Caki2 (cell line): ENCODE results near the gene UGT1A10. TPM values are rescaled to one million over a fixed set of nuclear protein-coding genes. Genes with fewer than 3 reads are reported as not detected.
"Not testable (repeated sequence)": the region's sequence is repeated elsewhere in the genome, so short reads cannot be mapped to it uniquely, and the experiment has no call there.

Source experiments
- DNase-seq: peaks from one replicate; pipeline ENCODE4 v3.0.0-alpha.2; 2015; ENCODE audit warnings: low read depth
- in situ Hi-C: cut with HindIII; loops from 2 replicates; pipeline ENCODE4 v1.10.0; 2016; ENCODE audit warnings: low sequenced_read_pairs, low pct_unique_long_range_greater_than_20kb, mixed read lengths
- total RNA-seq: library from RNA; depleted of rRNA; stranded (reverse); fragments of >200 nt; shearing (Covaris generic); gene quantifications from 2 replicates; pipeline ENCODE4 v1.2.3, GENCODE V29; 2014; ENCODE audit warnings: low replicate concordance

Gene UGT1A10
- total RNA-seq, 1 experiment from 2014 or later = not detected

DNA sequence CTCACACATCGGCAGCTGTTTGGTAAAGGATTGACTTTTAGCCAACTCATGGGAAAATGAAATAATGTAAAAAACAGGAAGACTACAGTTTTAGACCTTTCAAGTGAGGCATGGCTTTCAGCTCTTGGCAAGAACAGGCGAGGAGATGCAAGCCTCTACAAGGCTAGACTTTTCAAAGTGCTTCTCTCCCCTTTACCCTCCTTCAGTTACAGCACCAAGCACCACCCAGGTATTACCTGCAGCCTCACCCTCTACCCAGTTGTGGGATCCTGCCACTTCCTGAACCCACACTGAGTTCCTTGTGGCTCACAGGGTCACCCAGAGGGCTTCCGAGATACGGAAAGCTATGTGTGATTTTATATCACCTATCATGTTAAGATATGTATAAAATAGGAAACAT is 14.7 kb downstream of the UGT1A10 start:
- in situ Hi-C loops = no loop called here
- no peak for DNase-seq

- in situ Hi-C loops = no loop called here
- no peak for DNase-seq
These were observed 15.2 kb downstream of the UGT1A10 start for GRCh38 chr2:233651430-233651829.

DNA sequence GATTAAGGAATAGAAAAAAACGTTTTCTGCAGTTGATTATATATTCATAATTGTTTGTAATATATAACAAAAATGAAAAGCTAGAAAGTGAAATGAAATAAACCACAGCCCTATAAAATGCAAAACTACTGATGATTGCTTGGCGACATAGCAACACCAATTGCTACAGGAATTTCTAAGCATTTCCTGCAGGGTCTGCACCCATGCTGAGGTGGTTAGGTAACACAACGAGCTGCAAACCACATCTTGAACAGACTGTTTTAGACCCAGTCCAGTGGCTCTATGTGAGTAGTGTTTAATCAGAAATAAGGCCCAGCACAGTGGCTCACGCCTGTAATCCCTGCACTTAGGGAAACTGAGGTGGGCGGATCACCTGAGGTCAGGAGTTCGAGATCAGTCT is 18.3 kb downstream of the UGT1A10 start:
- DNase-seq = no peak
- in situ Hi-C loops = no loop called here

DNA sequence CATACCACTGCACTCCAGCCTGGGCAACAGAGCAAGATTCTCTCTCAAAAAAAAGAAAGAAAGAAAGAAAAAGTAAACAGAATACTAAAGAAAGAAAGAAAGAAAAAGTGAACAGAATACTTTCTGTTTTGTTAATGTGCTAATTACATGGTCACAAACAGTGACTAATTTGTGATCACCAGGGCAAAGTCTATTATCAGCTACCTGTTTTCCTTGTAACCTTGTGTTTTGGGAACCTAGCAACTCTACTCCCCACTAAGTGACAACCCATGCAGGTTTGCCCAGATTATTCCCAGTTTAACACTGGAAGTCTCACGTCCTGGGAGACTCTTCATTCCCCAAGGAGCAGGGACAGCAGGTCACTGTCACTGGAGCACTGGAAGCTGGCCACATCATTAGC is 18.8 kb downstream of the UGT1A10 start:
- in situ Hi-C loops = no loop called here
- no peak for DNase-seq

- in situ Hi-C loops, DNase-seq: not testable (repeated sequence)
These were observed 19.7 kb downstream of the UGT1A10 start for GRCh38 chr2:233655943-233656342.

DNA sequence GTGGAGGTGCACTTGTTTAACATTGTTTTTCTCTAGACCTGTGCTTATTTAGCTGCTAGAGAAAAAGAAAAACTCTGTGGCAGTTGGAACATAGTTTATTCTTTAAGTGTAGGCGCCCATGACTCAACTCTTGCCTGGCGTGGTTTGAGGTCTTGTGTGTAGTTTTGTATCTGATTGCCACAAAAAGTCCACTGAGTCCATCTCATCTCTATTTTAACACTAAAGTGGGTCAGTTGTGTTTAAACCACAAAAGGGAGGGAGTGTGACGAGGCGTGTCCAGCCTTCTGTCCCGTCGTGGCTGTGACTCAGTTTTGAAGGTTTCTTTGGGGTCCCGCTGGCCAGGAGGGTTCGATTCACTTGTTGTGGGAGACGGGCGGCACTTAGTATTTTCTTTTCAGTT is 20.2 kb downstream of the UGT1A10 start:
- DNase-seq = no peak
- in situ Hi-C loops = no loop called here

DNA sequence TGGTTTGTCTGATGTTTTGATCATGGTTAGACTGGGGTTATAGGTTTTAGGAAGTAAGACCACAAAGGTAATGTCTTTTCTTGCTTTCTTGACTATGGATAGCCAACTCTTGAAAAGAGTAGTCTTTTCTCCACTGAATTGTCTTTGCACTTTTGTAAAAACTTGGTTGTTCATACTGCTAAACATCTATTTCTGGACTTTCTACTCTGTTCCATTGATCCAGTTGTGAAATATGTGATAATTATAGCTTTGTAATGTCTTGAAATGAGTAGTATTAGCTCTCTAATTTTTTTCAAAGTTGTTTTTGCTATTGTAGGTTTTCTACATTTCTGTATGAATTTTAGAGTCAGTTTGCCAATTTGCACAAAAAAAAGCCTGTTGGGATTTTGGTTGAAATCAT is 22.4 kb downstream of the UGT1A10 start:
- in situ Hi-C loops = no loop called here
- DNase-seq = no peak

- DNase-seq = no peak
- in situ Hi-C loops = no loop called here
These were observed 27.7 kb downstream of the UGT1A10 start for GRCh38 chr2:233663911-233664310.

DNA sequence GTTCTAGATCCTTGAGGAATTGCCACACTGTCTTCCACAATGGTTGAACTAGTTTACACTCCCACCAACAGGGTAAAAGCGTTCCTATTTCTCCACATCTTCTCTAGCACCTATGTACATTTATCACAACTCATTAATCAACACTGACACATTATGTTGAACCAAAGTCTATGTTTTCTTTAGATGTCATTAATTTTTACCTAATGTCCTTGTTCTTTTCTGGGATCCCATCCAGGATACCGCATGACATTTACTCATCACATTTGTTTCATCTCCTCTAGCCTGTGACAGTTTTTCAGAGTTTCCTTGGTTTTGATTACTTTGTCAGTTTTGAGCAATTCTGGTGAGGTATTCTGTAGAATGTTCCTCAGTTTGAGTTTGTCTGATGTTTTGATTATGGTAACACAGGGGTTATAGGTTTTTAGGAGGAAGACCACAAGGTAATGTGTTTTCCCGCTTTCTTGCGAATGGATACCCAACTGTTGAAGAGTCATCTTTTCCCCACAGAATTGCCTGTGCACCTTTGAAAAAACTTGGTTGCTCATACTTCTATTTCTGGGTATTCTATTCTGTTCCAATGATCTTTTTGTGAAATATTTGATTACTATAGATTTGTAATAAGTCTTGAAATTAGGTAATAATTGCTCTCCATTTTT is 32.5 kb downstream of the UGT1A10 start:
- peak; percentile 89 for DNase-seq

DNA sequence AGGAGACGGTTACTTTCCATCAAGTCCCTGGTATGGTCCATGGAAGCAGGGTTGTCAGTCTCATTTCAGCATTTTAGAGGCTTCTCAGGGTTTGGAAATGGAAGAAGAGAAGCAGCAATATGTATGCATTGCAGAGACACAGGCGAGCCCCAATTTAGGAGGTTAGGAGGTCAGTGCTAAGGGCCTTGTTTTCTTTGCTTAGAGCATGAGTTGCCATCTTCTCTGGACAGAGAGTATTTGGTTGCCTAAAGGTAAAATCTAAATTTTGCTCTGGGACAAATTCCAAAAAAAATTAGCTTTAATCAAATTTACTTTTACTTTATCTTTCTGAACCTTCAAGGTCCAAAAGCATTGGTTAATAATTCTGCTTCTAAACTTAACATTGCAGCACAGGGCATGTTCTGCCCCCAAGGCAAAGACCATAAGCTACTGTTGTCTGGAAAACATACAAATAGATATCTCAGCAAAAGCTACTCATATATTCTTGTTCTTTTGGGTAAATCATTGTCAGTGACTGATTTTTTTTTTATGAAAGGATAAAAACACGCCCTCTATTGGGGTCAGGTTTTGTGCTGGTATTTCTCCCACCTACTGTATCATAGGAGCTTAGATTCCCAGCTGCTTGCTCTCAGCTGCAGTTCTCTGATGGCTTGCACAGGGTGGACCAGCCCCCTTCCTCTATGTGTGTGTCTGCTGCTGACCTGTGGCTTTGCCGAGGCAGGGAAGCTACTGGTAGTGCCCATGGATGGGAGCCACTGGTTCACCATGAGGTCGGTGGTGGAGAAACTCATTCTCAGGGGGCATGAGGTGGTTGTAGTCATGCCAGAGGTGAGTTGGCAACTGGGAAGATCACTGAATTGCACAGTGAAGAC is 35.3 kb downstream of the UGT1A10 start, which contains the start of gene UGT1A9:
UGT1A9 (plus strand) TSS at position 609 of the 872 bp plus-strand sequence; CDS start at position 646, 37 bp downstream.
- peak; percentile 83 for DNase-seq
- in situ Hi-C loops = no loop called here

More for the DNA sequence above, 32.5 kb downstream of the UGT1A10 start:
- in situ Hi-C loops = no loop called here

DNA sequence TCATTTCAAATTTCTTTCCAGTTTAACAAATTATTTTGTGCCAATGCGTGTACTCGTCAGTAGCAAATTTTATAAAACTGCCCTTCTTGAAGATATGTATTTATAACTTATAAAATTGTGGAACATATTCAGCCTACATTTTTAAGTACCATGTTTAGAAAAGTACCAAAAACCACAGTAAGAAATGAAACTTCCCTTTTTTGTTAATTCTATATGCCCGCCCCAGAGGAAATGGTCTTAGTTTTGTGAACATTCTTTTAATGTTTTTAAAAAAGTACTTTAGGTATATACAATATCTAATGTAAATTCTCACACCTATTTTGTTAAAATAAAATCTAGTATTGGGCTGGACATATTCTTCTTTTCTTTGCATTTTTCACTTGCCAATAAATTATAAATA is 36.6 kb downstream of the UGT1A10 start:
- in situ Hi-C loops = no loop called here
- no peak for DNase-seq

DNA sequence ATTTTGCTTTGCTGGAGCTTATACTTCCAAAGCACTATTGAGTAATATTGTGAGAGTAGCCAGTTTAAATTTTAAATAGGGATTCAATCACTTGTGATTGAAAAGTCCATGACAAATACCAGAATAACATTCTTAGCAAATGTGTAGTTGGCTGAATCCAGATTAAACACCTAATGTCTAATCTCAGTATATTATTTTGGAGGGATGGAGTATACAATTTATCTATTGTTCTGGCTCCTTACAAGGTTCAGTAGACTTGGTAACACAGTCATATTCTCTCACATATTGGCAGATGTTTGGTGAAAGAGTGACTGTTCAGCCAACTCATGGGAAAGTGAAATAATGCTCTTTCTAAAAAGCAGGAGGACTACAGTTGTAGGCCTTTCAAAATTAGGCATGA is 37.6 kb downstream of the UGT1A10 start:
- in situ Hi-C loops = no loop called here
- DNase-seq = peak; percentile 37

GRCh38 chr2:233674314-233674713 is 38.1 kb downstream of the UGT1A10 start:
- in situ Hi-C loops = no loop called here

GRCh38 chr2:233674995-233675394 is 38.7 kb downstream of the UGT1A10 start:
- in situ Hi-C loops = no loop called here
- DNase-seq = peak; percentile 70

More at GRCh38 chr2:233674314-233674713, 38.1 kb downstream of the UGT1A10 start:
- no peak for DNase-seq

DNA sequence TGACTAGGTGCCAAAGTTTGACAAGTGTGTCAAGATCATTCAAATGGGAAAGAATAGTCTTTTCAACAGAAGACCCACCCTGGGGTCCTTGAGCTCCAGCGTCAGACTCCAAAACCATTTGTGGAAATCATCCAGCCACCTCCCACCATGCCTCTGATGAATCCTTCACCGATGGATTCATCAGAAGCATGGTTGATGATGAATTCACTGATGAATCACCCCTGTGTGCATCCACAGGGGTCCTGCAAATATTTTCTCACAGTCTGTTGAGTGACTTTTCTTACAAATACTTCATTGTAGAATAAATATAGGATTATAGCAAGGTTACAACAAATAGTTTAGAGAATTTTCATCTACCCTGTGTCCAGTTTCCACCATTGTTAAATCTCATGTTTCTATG is 39.8 kb downstream of the UGT1A10 start:
- peak; percentile 41 for DNase-seq
- in situ Hi-C loops = no loop called here

DNA sequence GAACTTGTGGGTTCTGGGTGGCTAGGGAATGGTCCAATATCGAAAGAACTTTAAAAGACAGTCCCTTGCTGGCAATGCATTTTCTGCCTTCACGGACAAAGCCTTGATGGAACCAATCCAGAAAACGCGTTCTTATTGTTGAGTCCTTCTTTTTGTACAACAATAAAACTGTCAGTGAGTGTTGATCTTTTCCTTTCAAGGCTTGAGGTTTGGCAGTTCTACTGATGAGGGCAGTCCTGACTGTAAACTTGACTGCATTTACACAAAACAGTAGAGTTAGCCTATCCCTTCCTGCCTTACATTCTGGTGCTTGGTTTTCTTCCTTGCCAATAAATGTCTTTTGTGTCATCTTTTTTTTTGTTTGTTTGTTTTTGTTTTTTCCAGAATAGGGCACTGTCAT is 42.9 kb downstream of the UGT1A10 start:
- DNase-seq = no peak
- in situ Hi-C loops = no loop called here

- in situ Hi-C loops = no loop called here
These were observed 44.3 kb downstream of the UGT1A10 start for GRCh38 chr2:233680361-233681045.

DNA sequence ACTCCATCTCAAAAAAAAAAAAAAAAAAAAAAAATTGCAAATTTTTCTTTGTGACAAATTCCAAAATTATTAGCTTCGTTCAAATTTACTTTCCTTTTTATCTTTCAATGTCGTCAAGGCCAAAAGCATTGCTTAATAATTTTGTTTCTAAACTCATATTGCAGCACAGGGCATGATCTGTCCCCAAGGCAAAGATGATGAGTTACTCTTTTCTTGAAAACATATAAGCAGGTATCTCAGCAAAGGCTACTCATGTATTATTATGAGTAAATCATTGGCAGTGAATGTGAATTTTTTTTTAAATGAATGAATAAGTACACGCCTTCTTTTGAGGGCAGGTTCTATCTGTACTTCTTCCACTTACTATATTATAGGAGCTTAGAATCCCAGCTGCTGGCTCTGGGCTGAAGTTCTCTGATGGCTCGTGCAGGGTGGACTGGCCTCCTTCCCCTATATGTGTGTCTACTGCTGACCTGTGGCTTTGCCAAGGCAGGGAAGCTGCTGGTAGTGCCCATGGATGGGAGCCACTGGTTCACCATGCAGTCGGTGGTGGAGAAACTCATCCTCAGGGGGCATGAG is 45.4 kb downstream of the UGT1A10 start, which contains the start of gene UGT1A7:
UGT1A7 (plus strand) TSS at position 381 of the 579 bp plus-strand sequence; CDS start at position 418, 37 bp downstream.
- in situ Hi-C loops = no loop called here

More at GRCh38 chr2:233680361-233681045, 44.3 kb downstream of the UGT1A10 start:
- DNase-seq = no peak

More for the DNA sequence above, 45.4 kb downstream of the UGT1A10 start, which contains the start of gene UGT1A7:
- DNase-seq = peak; percentile 66
